ENCODE results near the gene SF3B5. TPM values are rescaled to one million over a fixed set of nuclear protein-coding genes. Genes with fewer than 3 reads are reported as not detected.
A peak's percentile ranks its signal among the peaks of the same experiment; 100 is the strongest.

SF3B5 gene
- polyA plus RNA-seq, 1 experiment = 261 TPM

DNA sequence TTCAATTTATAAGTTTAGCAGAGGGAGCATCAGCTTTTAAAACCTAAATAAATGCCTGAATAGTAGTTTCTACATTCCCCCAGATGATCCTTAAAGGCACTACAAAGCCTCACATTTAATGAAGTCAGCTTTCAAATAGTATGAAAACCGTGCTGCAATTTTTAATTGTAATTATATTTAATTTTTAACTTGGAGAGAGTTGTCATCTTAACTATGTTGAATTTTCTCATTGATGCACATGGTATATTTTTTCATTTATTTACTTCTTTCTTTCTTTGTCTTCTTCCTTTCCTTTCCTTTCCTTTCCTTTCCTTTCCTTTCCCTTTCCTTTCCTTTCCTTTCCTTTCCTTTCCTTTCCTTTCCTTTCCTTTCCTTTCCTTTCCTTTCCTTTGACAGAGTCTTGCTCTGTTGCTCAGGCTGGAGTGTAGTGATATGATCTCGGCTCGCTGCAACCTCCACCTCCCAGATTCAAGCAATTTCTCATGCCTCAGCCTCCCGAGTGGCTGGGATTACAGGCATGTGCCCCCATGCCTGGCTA, 7.7 kb upstream of the SF3B5 start:
- Histone ChIP-seq H3K36me3 (ENCODE audit: control insufficient read depth, insufficient read depth, low read length) (no peaks in the 10 kb centered on the region), H3K27me3 (ENCODE audit: control insufficient read depth, insufficient read depth, low read length) (no peaks in the 10 kb centered on the region; the same call in 1 of the 2 replicates), H3K4me3 (ENCODE audit: low read depth, low read length) (no peak overlapping the region)
- CTCF ChIA-PET = interaction anchor here (0.6 to 1.3 kb wide), 3 partner anchors 113 to 196 kb away, joined by 3 to 4 read pairs (median 3); no protein-coding TSS in a partner anchor
- POLR2A ChIA-PET = no interaction called here
- no peak for TF ChIP-seq CTCF (IDR thresholded peaks at IDR 0.05; ENCODE audit: insufficient read depth, low read depth, low read length)
- DNase-seq (ENCODE audit: low read depth) = no peak

- CTCF ChIA-PET = interaction anchor here (0.9 to 1.0 kb wide), 2 partner anchors 116 to 118 kb away, joined by 3 to 4 read pairs; no protein-coding TSS in a partner anchor
- DNase-seq (ENCODE audit: low read depth) = no peak
- POLR2A ChIA-PET = no interaction called here
- Histone ChIP-seq H3K36me3 (ENCODE audit: control insufficient read depth, insufficient read depth, low read length) (no peaks in the 10 kb centered on the region), H3K4me3 (ENCODE audit: low read depth, low read length) (no peak overlapping the region), H3K27me3 (ENCODE audit: control insufficient read depth, insufficient read depth, low read length) (no peaks in the 10 kb centered on the region; the same call in 1 of the 2 replicates)
- TF ChIP-seq CTCF (IDR thresholded peaks at IDR 0.05; ENCODE audit: insufficient read depth, low read depth, low read length) = no peak
These were observed 3.6 kb upstream of the SF3B5 start for GRCh38 chr6:144098993-144099392.

GRCh38 chr6:144094731-144095133, 641 bp downstream of the SF3B5 start:
- no peak for TF ChIP-seq CTCF (IDR thresholded peaks at IDR 0.05; ENCODE audit: insufficient read depth, low read depth, low read length)
- ChIA-PET CTCF (interaction anchor here (1.4 kb wide), 1 partner anchor 81 kb away, joined by 3 read pairs; no protein-coding TSS in a partner anchor), POLR2A (no interaction called here)
- DNase-seq (ENCODE audit: low read depth) = no peak
- Histone ChIP-seq H3K36me3 (ENCODE audit: control insufficient read depth, insufficient read depth, low read length) (no peaks in the 10 kb centered on the region), H3K27me3 (ENCODE audit: control insufficient read depth, insufficient read depth, low read length) (no peaks in the 10 kb centered on the region), H3K4me3 (ENCODE audit: low read depth, low read length) (peak overlapping the region; percentile 74)

GRCh38 chr6:144093658-144094057, 1.7 kb downstream of the SF3B5 start:
- no peak for TF ChIP-seq CTCF (IDR thresholded peaks at IDR 0.05; ENCODE audit: insufficient read depth, low read depth, low read length)
- no peaks in the 10 kb centered on the region for H3K27me3 ChIP-seq (ENCODE audit: control insufficient read depth, insufficient read depth, low read length)
- H3K4me3 ChIP-seq (ENCODE audit: low read depth, low read length) = no peak overlapping the region
- no peak for DNase-seq (ENCODE audit: low read depth)
- no peaks in the 10 kb centered on the region for H3K36me3 ChIP-seq (ENCODE audit: control insufficient read depth, insufficient read depth, low read length)
- ChIA-PET CTCF (interaction anchor here (0.7 kb wide), 1 partner anchor 12 kb away, joined by 3 read pairs; no protein-coding TSS in a partner anchor), POLR2A (no interaction called here)

DNA sequence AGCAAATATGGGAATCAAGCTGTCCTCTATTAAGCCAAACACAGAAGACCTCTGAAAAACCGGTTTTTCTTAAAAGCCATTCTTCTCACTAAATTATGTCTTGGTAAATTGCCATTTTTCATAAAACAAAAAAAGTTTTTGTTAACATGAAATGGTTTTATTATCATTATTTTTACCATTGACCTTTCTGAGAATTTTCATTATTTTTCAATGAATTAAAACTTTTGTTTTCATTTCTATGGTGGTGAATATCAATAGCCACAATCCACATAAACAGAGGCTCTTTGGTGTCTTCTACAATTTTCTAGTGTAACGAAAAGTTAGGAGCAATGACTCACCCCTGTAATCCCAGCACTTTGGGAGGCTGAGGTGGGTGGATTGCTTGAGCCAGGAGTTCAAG, 2.1 kb downstream of the SF3B5 start:
- H3K4me3 ChIP-seq (ENCODE audit: low read depth, low read length) = no peak overlapping the region
- no peak for TF ChIP-seq CTCF (IDR thresholded peaks at IDR 0.05; ENCODE audit: insufficient read depth, low read depth, low read length)
- no peaks in the 10 kb centered on the region for H3K36me3 ChIP-seq (ENCODE audit: control insufficient read depth, insufficient read depth, low read length)
- ChIA-PET CTCF (interaction anchor here (0.7 kb wide), 1 partner anchor 12 kb away, joined by 3 read pairs; no protein-coding TSS in a partner anchor), POLR2A (no interaction called here)
- DNase-seq (ENCODE audit: low read depth) = no peak
- no peaks in the 10 kb centered on the region for H3K27me3 ChIP-seq (ENCODE audit: control insufficient read depth, insufficient read depth, low read length)
